HepG2 (cell line): Measurements from ENCODE around the gene SMPD2. TPM values are rescaled to one million over a fixed set of nuclear protein-coding genes. Genes with fewer than 3 reads are reported as not detected.

Experiments
- ATAC-seq: fragments of 200-7000 bp; cut with Tn5 transposase; 3 replicates; pipeline ENCODE4 v1.9.1; 2020; ENCODE audit warnings: mild to moderate bottlenecking, moderate library complexity
- BruUV-seq: library from RNA; stranded (reverse); fragments of 400-500 nt; replicated peaks from 2 replicates; lab custom pipeline; 2021; lab: Mats Ljungman, UMichigan
- CTCF ChIA-PET: fragments of 300-600 bp; formaldehyde crosslinking; extraction: SDS; loops from one replicate; lab custom pipeline; 2021; ENCODE audit warnings: low total read pairs, inconsistent platforms, low intra/inter-chr PET ratio; lab: Yijun Ruan, JAX
- POLR2A ChIA-PET: fragments of 350-600 bp; sonication (Branson Sonifier 250); formaldehyde crosslinking; loops from one replicate; lab custom pipeline; 2020; ENCODE audit warnings: antibody characterized with exemption, inconsistent platforms; lab: Yijun Ruan, JAX
- DNase-seq: peaks from one replicate; pipeline ENCODE4 v3.0.0-alpha.2; 2015; ENCODE audit warnings: low spot score
- FAIRE-seq: peaks from 3 replicates; lab custom pipeline; 2011; peaks lifted over from hg19 to GRCh38; lab: Jason Lieb, UNC
- H2AFZ ChIP-seq: one replicate; pipeline ENCODE4 v1.6.1; 2011; ENCODE audit warnings: low read length, inconsistent platforms
- H3K27ac ChIP-seq: fragments of 300-600 bp; 3 replicates; pipeline ENCODE4 v1.8.0; 2011; ENCODE audit warnings: mixed run types, mild to moderate bottlenecking, mixed read lengths, low read length, inconsistent platforms; ENCODE audit not compliant: insufficient read depth; ENCODE audit errors: extremely low read length
- H3K27me3 ChIP-seq, 2 experiments: fragments of 200-600 bp in 1 of 2; 2 replicates in 1 of 2; 3 replicates in 1 of 2; pipeline versions ENCODE4 v1.6.0 to v1.8.0; 2011; ENCODE audit warnings: low read length in 2 of 2, mild to moderate bottlenecking in 2 of 2, moderate library complexity in 2 of 2, inconsistent platforms in 1 of 2; ENCODE audit not compliant: insufficient read depth in 2 of 2, control insufficient read depth in 1 of 2
- H3K36me3 ChIP-seq, 2 experiments: fragments of 200-600 bp in 1 of 2; replicated peaks in 1 of 2; 2 replicates in 1 of 2; 3 replicates in 1 of 2; pipeline versions ENCODE4 v1.5.1 to v1.8.0; 2011; ENCODE audit warnings: low read length in 2 of 2, inconsistent platforms in 1 of 2; ENCODE audit not compliant: insufficient read depth in 2 of 2, control insufficient read depth in 1 of 2
- H3K4me1 ChIP-seq: 2 replicates; pipeline ENCODE4 v1.5.1; 2012; ENCODE audit warnings: low read length, inconsistent platforms; ENCODE audit not compliant: insufficient read depth
- H3K4me2 ChIP-seq: 2 replicates; pipeline ENCODE4 v1.6.0; 2011; ENCODE audit warnings: low read depth, low read length, inconsistent platforms
- H3K4me3 ChIP-seq, 3 experiments: fragments of 200-600 bp in 1 of 3; sonication (generic), shearing (Covaris generic) in 1 of 3; replicated peaks in 1 of 3; 2 replicates each; pipeline ENCODE4 v1.5.1; 2011 to 2016; ENCODE audit warnings: low read length in 3 of 3, inconsistent platforms in 2 of 3, low read depth in 2 of 3, mild to moderate bottlenecking in 2 of 3, control low read depth in 1 of 3, mixed read lengths in 1 of 3; ENCODE audit not compliant: insufficient read depth in 1 of 3
- H3K79me2 ChIP-seq: one replicate; pipeline ENCODE4 v1.6.1; 2011; ENCODE audit warnings: low read length, inconsistent platforms; ENCODE audit not compliant: insufficient read depth
- H3K9ac ChIP-seq: 2 replicates; pipeline ENCODE4 v1.6.0; 2011; ENCODE audit warnings: mild to moderate bottlenecking, low read depth, low read length, inconsistent platforms; ENCODE audit not compliant: insufficient read depth
- H3K9me3 ChIP-seq: 2 replicates; pipeline ENCODE4 v1.5.1; 2012; ENCODE audit warnings: mild to moderate bottlenecking, low read length
- H4K20me1 ChIP-seq: 2 replicates; pipeline ENCODE4 v1.6.0; 2011; ENCODE audit warnings: inconsistent platforms, mild to moderate bottlenecking, low read length, moderate library complexity; ENCODE audit not compliant: insufficient read depth
- PBX3 ChIP-seq: sonication (generic); formaldehyde crosslinking; IDR thresholded peaks from 2 replicates; pipeline ENCODE4 v1.8.1; 2023; ENCODE audit warnings: missing genetic modification reagents, inconsistent platforms, borderline replicate concordance
- TAF1 ChIP-seq: sonication (generic); formaldehyde crosslinking; IDR thresholded peaks from 2 replicates; pipeline ENCODE4 v1.4.0; 2020; ENCODE audit warnings: missing genetic modification reagents
- ZBTB38 ChIP-seq: sonication (generic); formaldehyde crosslinking; IDR thresholded peaks from 2 replicates; pipeline ENCODE4 v1.5.1; 2020; ENCODE audit warnings: mild to moderate bottlenecking, missing genetic modification reagents
- ZBTB40 ChIP-seq, 2 experiments: fragments of 450-650 bp in 1 of 2; sonication (generic) in 1 of 2; formaldehyde crosslinking in 1 of 2; IDR thresholded peaks; 2 replicates each; pipeline versions ENCODE4 v1.6.1 to v1.8.0; 2016 to 2022; ENCODE audit warnings: antibody characterized with exemption in 1 of 2, mild to moderate bottlenecking in 1 of 2, missing genetic modification reagents in 1 of 2
- ZFAT ChIP-seq: sonication (generic); formaldehyde crosslinking; conservative IDR thresholded peaks from 2 replicates; pipeline ENCODE4 v1.8.1; 2023; ENCODE audit warnings: missing genetic modification reagents, inconsistent platforms
- ZFP37 ChIP-seq: sonication (generic); formaldehyde crosslinking; IDR thresholded peaks from 2 replicates; pipeline ENCODE4 v1.4.0; 2020; ENCODE audit warnings: missing genetic modification reagents, borderline replicate concordance
- ZNF543 ChIP-seq: sonication (generic); formaldehyde crosslinking; IDR thresholded peaks from 2 replicates; pipeline ENCODE4 v1.4.0; 2020; ENCODE audit warnings: mild to moderate bottlenecking, missing genetic modification reagents
- ZNF674 ChIP-seq: sonication (generic); formaldehyde crosslinking; IDR thresholded peaks from 2 replicates; pipeline ENCODE4 v1.5.0; 2020; ENCODE audit warnings: low read depth, mild to moderate bottlenecking, missing genetic modification reagents
- ZNF720 ChIP-seq: sonication (generic); formaldehyde crosslinking; IDR thresholded peaks from 2 replicates; pipeline ENCODE4 v1.4.0; 2020; ENCODE audit warnings: missing genetic modification reagents
- WGBS: methylation state at CpG from one replicate; pipeline ENCODE4 v1.1.6; 2017; ENCODE audit warnings: low lambda C conversion rate; 5-methylcytosine and 5-hydroxymethylcytosine counted together
- in situ Hi-C: cut with HindIII; loops from 2 replicates; pipeline ENCODE4 v1.10.0; 2017; ENCODE audit warnings: low pct_unique_long_range_greater_than_20kb; ENCODE audit not compliant: extremely low pct_ligation_motif_present
- intact Hi-C: fragments of 100-400 bp; cut with micrococcal nuclease; formaldehyde crosslinking; loops from one replicate; pipeline ENCODE4 v1.10.0; 2022; ENCODE audit not compliant: unreplicated experiment
- polyA plus RNA-seq, 8 experiments: library from polyadenylated mRNA; depleted of rRNA in 3 of 8; stranded (reverse) in 7 of 8; unstranded in 1 of 8; fragments of >200 nt; fragmentation: Illumina TruSeq in 4 of 8; extraction: Trizol in 4 of 8; gene quantifications; 2 replicates each; pipeline versions ENCODE4 v1.2.1 to v1.2.3, GENCODE V29; 2011 to 2016; ENCODE audit warnings: low read depth in 4 of 8, missing spikeins in 1 of 8, mixed read lengths in 1 of 8; ENCODE audit not compliant: insufficient read depth in 1 of 8
- total RNA-seq, 5 experiments: library from RNA; depleted of rRNA; stranded (reverse); fragments of >200 nt; fragmentation: Illumina TruSeq; extraction: Trizol; gene quantifications; 2 replicates each; pipeline ENCODE4 v1.2.3, GENCODE V29; 2016; ENCODE audit warnings: low read depth in 1 of 5

Gene SMPD2
- total and polyA plus RNA-seq, 2 of the 13 experiments (the other 11 are each of a cell fraction or from before 2014, with no cell fraction given), result 5.9 to 10.6 TPM

GRCh38 chr6:109478222-109478805 lies 37.8 kb downstream of the SMPD2 start:
- FAIRE-seq, result no peak
- intact Hi-C loops (loop anchor here (2.0 kb wide), 1 partner anchor 38 kb away; the partner anchor contains the start of genes PPIL6 and SMPD2), in situ Hi-C loops (no loop called here)
- no peak for ATAC-seq
- peak overlapping the region; percentile 36 for H3K27ac ChIP-seq
- TF ChIP-seq TAF1 (no peak), ZBTB40 (IDR thresholded peaks at IDR 0.05) (no peak), ZBTB40 (CRISPR knock-in tag; IDR thresholded peaks at IDR 0.05) (no peak), ZBTB38 (CRISPR knock-in tag) (0 out of 2 replicates have a peak, but pooled peaks have one; percentile 28), ZFAT (CRISPR knock-in tag) (no peak), ZNF674 (CRISPR knock-in tag) (no peak), ZFP37 (CRISPR knock-in tag) (no peak), ZNF543 (CRISPR knock-in tag) (no peak), PBX3 (CRISPR knock-in tag) (no peak), ZNF720 (CRISPR knock-in tag) (no peak)
- H3K4me3 ChIP-seq, result peak overlapping the region in 2 of 3 experiments; percentile 1 to 25; a peak in 2 of 6 replicates
- H3K36me3 ChIP-seq, result peaks cover 7 to 27% of the 10 kb centered on the region in 2 experiments; a peak in 4 of 5 replicates
- peak overlapping the region; percentile 65 for H3K4me2 ChIP-seq
- no peaks in the 10 kb centered on the region for H4K20me1 ChIP-seq
- peaks cover 63% of the 10 kb centered on the region for H3K4me1 ChIP-seq
- 77% methylated on average over 9 of the region's 9 CpGs for WGBS
- no TSS peak for BruUV-seq
- ChIA-PET CTCF (no interaction called here), POLR2A (no interaction called here)
- H3K9me3 ChIP-seq, result no peaks in the 10 kb centered on the region
- no peak for DNase-seq
- H3K9ac ChIP-seq, result no peak overlapping the region
- no peak overlapping the region for H2AFZ ChIP-seq
- H3K27me3 ChIP-seq, result no peaks in the 10 kb centered on the region
- H3K79me2 ChIP-seq, result peaks cover 22% of the 10 kb centered on the region
